GM12878 (cell line): ENCODE measurements around the gene SMOC1. TPM values are rescaled to one million over a fixed set of nuclear protein-coding genes. Genes with fewer than 3 reads are reported as not detected.

Experiments used
- ATAC-seq: fragments of 200-7000 bp; cut with Tn5 transposase; 3 replicates; pipeline ENCODE4 v1.9.1; 2020; ENCODE audit warnings: mild to moderate bottlenecking, moderate library complexity
- BruUV-seq: library from RNA; stranded (reverse); fragments of 400-500 nt; replicated peaks from 2 replicates; lab custom pipeline; 2021; lab: Mats Ljungman, UMichigan
- CTCF ChIA-PET: fragments of 300-600 bp; sonication (Branson Sonifier 250); formaldehyde crosslinking; extraction: SDS; loops from one replicate; lab custom pipeline; 2021; ENCODE audit warnings: inconsistent platforms; lab: Yijun Ruan, JAX
- POLR2A ChIA-PET: fragments of 350-600 bp; formaldehyde crosslinking; extraction: SDS; loops from one replicate; lab custom pipeline; 2021; ENCODE audit warnings: inconsistent platforms; lab: Charles Lee
- RAD21 ChIA-PET: fragments of 300-600 bp; sonication (Branson Sonifier 250); formaldehyde crosslinking; loops from one replicate; lab custom pipeline; 2023; ENCODE audit warnings: antibody characterized with exemption; ENCODE audit not compliant: unreplicated experiment; lab: Charles Lee
- SMC1A ChIA-PET: fragments of 300-600 bp; sonication (Branson Sonifier 250); formaldehyde crosslinking; loops from one replicate; lab custom pipeline; 2023; ENCODE audit not compliant: unreplicated experiment, uncharacterized antibody; lab: Charles Lee
- DNase-seq: peaks from one replicate; pipeline ENCODE4 v3.0.0-alpha.2; 2011; ENCODE audit warnings: low read depth, low spot score
- FAIRE-seq: peaks from 3 replicates; lab custom pipeline; 2011; peaks lifted over from hg19 to GRCh38; lab: Jason Lieb, UNC
- H2AFZ ChIP-seq: 2 replicates; pipeline ENCODE4 v1.6.0; 2011; ENCODE audit warnings: low read depth, low read length, control low read depth; ENCODE audit not compliant: control insufficient read depth
- H3K27ac ChIP-seq: 2 replicates; pipeline ENCODE4 v1.5.1; 2011; ENCODE audit warnings: control low read depth; ENCODE audit not compliant: control insufficient read depth, insufficient read depth
- H3K27me3 ChIP-seq, 2 experiments: replicated peaks in 1 of 2; 2 replicates each; pipeline versions ENCODE4 v1.6.0 to v1.6.1; 2011; ENCODE audit warnings: low read length in 1 of 2; ENCODE audit not compliant: control insufficient read depth in 2 of 2, insufficient read depth in 2 of 2
- H3K36me3 ChIP-seq, 2 experiments: 2 replicates each; pipeline ENCODE4 v1.5.1; 2011; ENCODE audit warnings: low read length in 1 of 2; ENCODE audit not compliant: control insufficient read depth in 2 of 2, insufficient read depth in 2 of 2
- H3K4me1 ChIP-seq: 2 replicates; pipeline ENCODE4 v1.6.1; 2011; ENCODE audit warnings: mild to moderate bottlenecking, low read length, moderate library complexity, mixed read lengths; ENCODE audit not compliant: control insufficient read depth, insufficient read depth
- H3K4me2 ChIP-seq: 2 replicates; pipeline ENCODE4 v1.6.0; 2011; ENCODE audit warnings: control low read depth; ENCODE audit not compliant: control insufficient read depth, insufficient read depth
- H3K4me3 ChIP-seq: fragments of 200-600 bp; sonication (generic); 2 replicates; pipeline ENCODE4 v1.5.1; 2016
- H3K79me2 ChIP-seq: 2 replicates; pipeline ENCODE4 v1.6.0; 2011; ENCODE audit warnings: low read length; ENCODE audit not compliant: control insufficient read depth, insufficient read depth
- H3K9ac ChIP-seq: 2 replicates; pipeline ENCODE4 v1.8.0; 2011; ENCODE audit warnings: low read length, control low read depth, mixed read lengths; ENCODE audit not compliant: control insufficient read depth, insufficient read depth
- H3K9me3 ChIP-seq: replicated peaks from 3 replicates; pipeline ENCODE4 v1.5.1; 2011; ENCODE audit warnings: mild to moderate bottlenecking, low read length; ENCODE audit not compliant: control insufficient read depth, insufficient read depth
- H4K20me1 ChIP-seq: 2 replicates; pipeline ENCODE4 v1.6.0; 2011; ENCODE audit not compliant: control insufficient read depth, insufficient read depth
- GATAD2B ChIP-seq: fragments of 450-650 bp; conservative IDR thresholded peaks from 2 replicates; pipeline ENCODE4 v1.6.1; 2017; ENCODE audit warnings: low read depth, mild to moderate bottlenecking, moderate library complexity
- HDAC2 ChIP-seq: fragments of 200-600 bp; sonication (generic); IDR thresholded peaks from 2 replicates; pipeline ENCODE4 v1.6.1; 2017
- HDGF ChIP-seq: fragments of 450-650 bp; IDR thresholded peaks from 2 replicates; pipeline ENCODE4 v1.6.1; 2016; ENCODE audit warnings: antibody characterized with exemption
- MEF2A ChIP-seq: IDR thresholded peaks from 2 replicates; pipeline ENCODE4 v1.6.1; 2011; ENCODE audit warnings: low read depth, mild to moderate bottlenecking, low read length, moderate library complexity; ENCODE audit not compliant: insufficient read depth
- NFIC ChIP-seq: IDR thresholded peaks from 2 replicates; pipeline ENCODE4 v1.6.1; 2012; ENCODE audit warnings: low read depth, mild to moderate bottlenecking, inconsistent platforms, low read length, moderate library complexity
- SIN3A ChIP-seq: IDR thresholded peaks from 2 replicates; pipeline ENCODE4 v1.6.1; 2012; ENCODE audit warnings: low read depth, low read length, improper control_type of control experiment
- ZZZ3 ChIP-seq: IDR thresholded peaks from 2 replicates; pipeline ENCODE4 v1.6.1; 2011; ENCODE audit warnings: low read depth; ENCODE audit not compliant: control insufficient read depth, insufficient read length
- WGBS: methylation state at CpG from one replicate; pipeline ENCODE4 v1.1.6; 2016; ENCODE audit warnings: low lambda C conversion rate; ENCODE audit not compliant: insufficient replicate concordance, insufficient coverage; ENCODE audit errors: missing lambda C conversion rate; 5-methylcytosine and 5-hydroxymethylcytosine counted together
- in situ Hi-C: fragments of 300-500 bp; cut with MboI; formaldehyde crosslinking; loops from 9 replicates; pipeline ENCODE4 v1.14.3; 2018; ENCODE audit warnings: mixed read lengths
- intact Hi-C: fragments of 100-400 bp; cut with micrococcal nuclease; formaldehyde crosslinking; loops from one replicate; pipeline ENCODE4 v1.14.2; 2022; ENCODE audit not compliant: unreplicated experiment
- polyA plus RNA-seq, 11 experiments: library from polyadenylated mRNA; depleted of rRNA in 4 of 11; unstranded in 6 of 11; stranded (reverse) in 5 of 11; fragments of >200 nt; fragmentation: Nextera tagmentation in 4 of 11; fragmentation: Illumina TruSeq in 1 of 11; extraction: Ambion mirVana in 4 of 11; extraction: Trizol in 1 of 11; gene quantifications; 1 replicate in 1 of 11; 2 replicates in 10 of 11; pipeline versions ENCODE4 v1.2.1 to v1.2.3, GENCODE V29; 2011 to 2016; ENCODE audit warnings: inconsistent platforms in 2 of 11, missing spikeins in 2 of 11, low read depth in 1 of 11
- total RNA-seq, 4 experiments: library from RNA; depleted of rRNA in 3 of 4; stranded (reverse); fragments of >200 nt in 3 of 4; fragmentation: Illumina TruSeq in 1 of 4; extraction: Trizol in 1 of 4; gene quantifications; 2 replicates each; pipeline versions ENCODE4 v1.2.1 to v1.2.3, GENCODE V29; 2013 to 2021
- TF ChIP-seq, protein P1 (sequence below): fragments of 450-650 bp; IDR thresholded peaks from 2 replicates; pipeline ENCODE4 v1.6.1; 2016; ENCODE audit warnings: mild to moderate bottlenecking, moderate library complexity, borderline replicate concordance
- TF ChIP-seq, protein P2 (sequence below): fragments of 450-650 bp; IDR thresholded peaks from 2 replicates; pipeline ENCODE4 v1.6.1; 2016; ENCODE audit warnings: mild to moderate bottlenecking

Gene SMOC1
- total and polyA plus RNA-seq, 10 of the 15 experiments (the other 5 are each of a cell fraction or from before 2014, with no cell fraction given) = 0.03 to 0.26 (median 0.14) TPM; not detected in 7

DNA sequence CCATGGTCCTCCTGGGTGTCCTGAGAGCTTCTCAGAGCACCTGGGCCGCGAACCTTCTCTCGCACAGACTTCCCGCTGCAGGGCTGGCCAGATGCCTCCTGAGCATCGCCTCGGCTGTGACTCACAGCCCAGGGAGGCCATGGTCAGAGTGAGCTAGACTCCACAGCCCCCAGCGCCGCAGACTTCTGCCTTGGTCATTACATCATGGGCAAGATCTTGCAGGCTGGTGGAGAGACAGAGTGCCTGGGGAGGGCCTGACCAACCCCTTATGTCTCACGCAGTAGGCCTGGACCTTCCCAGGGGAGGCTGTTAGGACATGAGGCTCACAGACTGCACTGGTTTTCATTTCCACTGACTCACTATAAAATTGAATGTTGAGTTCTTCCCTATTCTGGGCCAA lies 41.8 kb downstream of the SMOC1 start:
- peaks cover 5 to 8% of the 10 kb centered on the region in 2 experiments; a peak in 3 of 4 replicates for H3K27me3 ChIP-seq
- in situ Hi-C loops (no loop called here), intact Hi-C loops (no loop called here)
- no peak overlapping the region for H2AFZ ChIP-seq
- TF ChIP-seq, protein P1, sequence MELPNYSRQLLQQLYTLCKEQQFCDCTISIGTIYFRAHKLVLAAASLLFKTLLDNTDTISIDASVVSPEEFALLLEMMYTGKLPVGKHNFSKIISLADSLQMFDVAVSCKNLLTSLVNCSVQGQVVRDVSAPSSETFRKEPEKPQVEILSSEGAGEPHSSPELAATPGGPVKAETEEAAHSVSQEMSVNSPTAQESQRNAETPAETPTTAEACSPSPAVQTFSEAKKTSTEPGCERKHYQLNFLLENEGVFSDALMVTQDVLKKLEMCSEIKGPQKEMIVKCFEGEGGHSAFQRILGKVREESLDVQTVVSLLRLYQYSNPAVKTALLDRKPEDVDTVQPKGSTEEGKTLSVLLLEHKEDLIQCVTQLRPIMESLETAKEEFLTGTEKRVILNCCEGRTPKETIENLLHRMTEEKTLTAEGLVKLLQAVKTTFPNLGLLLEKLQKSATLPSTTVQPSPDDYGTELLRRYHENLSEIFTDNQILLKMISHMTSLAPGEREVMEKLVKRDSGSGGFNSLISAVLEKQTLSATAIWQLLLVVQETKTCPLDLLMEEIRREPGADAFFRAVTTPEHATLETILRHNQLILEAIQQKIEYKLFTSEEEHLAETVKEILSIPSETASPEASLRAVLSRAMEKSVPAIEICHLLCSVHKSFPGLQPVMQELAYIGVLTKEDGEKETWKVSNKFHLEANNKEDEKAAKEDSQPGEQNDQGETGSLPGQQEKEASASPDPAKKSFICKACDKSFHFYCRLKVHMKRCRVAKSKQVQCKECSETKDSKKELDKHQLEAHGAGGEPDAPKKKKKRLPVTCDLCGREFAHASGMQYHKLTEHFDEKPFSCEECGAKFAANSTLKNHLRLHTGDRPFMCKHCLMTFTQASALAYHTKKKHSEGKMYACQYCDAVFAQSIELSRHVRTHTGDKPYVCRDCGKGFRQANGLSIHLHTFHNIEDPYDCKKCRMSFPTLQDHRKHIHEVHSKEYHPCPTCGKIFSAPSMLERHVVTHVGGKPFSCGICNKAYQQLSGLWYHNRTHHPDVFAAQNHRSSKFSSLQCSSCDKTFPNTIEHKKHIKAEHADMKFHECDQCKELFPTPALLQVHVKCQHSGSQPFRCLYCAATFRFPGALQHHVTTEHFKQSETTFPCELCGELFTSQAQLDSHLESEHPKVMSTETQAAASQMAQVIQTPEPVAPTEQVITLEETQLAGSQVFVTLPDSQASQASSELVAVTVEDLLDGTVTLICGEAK = no peak
- no peak for TF ChIP-seq ZZZ3
- TF ChIP-seq, protein P2, sequence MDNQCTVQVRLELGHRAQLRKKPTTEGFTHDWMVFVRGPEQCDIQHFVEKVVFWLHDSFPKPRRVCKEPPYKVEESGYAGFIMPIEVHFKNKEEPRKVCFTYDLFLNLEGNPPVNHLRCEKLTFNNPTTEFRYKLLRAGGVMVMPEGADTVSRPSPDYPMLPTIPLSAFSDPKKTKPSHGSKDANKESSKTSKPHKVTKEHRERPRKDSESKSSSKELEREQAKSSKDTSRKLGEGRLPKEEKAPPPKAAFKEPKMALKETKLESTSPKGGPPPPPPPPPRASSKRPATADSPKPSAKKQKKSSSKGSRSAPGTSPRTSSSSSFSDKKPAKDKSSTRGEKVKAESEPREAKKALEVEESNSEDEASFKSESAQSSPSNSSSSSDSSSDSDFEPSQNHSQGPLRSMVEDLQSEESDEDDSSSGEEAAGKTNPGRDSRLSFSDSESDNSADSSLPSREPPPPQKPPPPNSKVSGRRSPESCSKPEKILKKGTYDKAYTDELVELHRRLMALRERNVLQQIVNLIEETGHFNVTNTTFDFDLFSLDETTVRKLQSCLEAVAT = no peak
- TF ChIP-seq MEF2A = no peak
- no peak for TF ChIP-seq HDGF
- no peak for TF ChIP-seq HDAC2
- TF ChIP-seq GATAD2B = no peak
- TF ChIP-seq NFIC = no peak
- no peak for TF ChIP-seq SIN3A
- no peaks in the 10 kb centered on the region for H3K36me3 ChIP-seq
- no peak overlapping the region for H3K9ac ChIP-seq
- ChIA-PET RAD21 (no interaction called here), POLR2A (no interaction called here), SMC1A (no interaction called here), CTCF (no interaction called here)
- FAIRE-seq (no peak), ATAC-seq (no peak), DNase-seq (no peak)
- WGBS = 50% methylated on average over 9 of the region's 9 CpGs
- BruUV-seq = no TSS peak
- H3K9me3 ChIP-seq = no peaks in the 10 kb centered on the region
- H3K4me1 ChIP-seq = no peaks in the 10 kb centered on the region
- no peak overlapping the region for H3K4me3 ChIP-seq
- H4K20me1 ChIP-seq = no peaks in the 10 kb centered on the region
- H3K79me2 ChIP-seq = no peaks in the 10 kb centered on the region
- H3K4me2 ChIP-seq = no peak overlapping the region
- H3K27ac ChIP-seq = no peak overlapping the region
